Measurements from ENCODE around the gene TBRG4.

TBRG4 gene

GRCh38 chr7:45087301-45088145, 24.0 kb downstream of the TBRG4 start:
- DNase-seq: no peak

GRCh38 chr7:45086331-45087065, 25.0 kb downstream of the TBRG4 start:
- no peak for DNase-seq

- DNase-seq: no peak
These were observed 25.8 kb downstream of the TBRG4 start for GRCh38 chr7:45085619-45086200.

- no peak for DNase-seq
These were observed 26.4 kb downstream of the TBRG4 start for GRCh38 chr7:45084901-45085618.

- DNase-seq: no peak
These were observed 27.2 kb downstream of the TBRG4 start for GRCh38 chr7:45084336-45084735.

GRCh38 chr7:45082831-45083331, 28.6 kb downstream of the TBRG4 start:
- DNase-seq: no peak

GRCh38 chr7:45082031-45082830, 29.3 kb downstream of the TBRG4 start:
- no peak for DNase-seq

GRCh38 chr7:45081670-45081974, 29.9 kb downstream of the TBRG4 start:
- DNase-seq: no peak

- no peak for DNase-seq
These were observed 30.4 kb downstream of the TBRG4 start for GRCh38 chr7:45080958-45081669.

GRCh38 chr7:45080265-45080957, 31.1 kb downstream of the TBRG4 start:
- DNase-seq: no peak

GRCh38 chr7:45078125-45078681, 33.3 kb downstream of the TBRG4 start:
- no peak for DNase-seq

- no peak for DNase-seq
These were observed 33.9 kb downstream of the TBRG4 start for GRCh38 chr7:45077579-45077978.

- DNase-seq: no peak
These were observed 34.6 kb downstream of the TBRG4 start for GRCh38 chr7:45076946-45077345.

- no peak for DNase-seq
These were observed 35.4 kb downstream of the TBRG4 start for GRCh38 chr7:45075871-45076796.

- no peak for DNase-seq
These were observed 36.2 kb downstream of the TBRG4 start for GRCh38 chr7:45075355-45075644.

GRCh38 chr7:45074528-45075354, 36.8 kb downstream of the TBRG4 start:
- no peak for DNase-seq

- DNase-seq: no peak
These were observed 37.5 kb downstream of the TBRG4 start for GRCh38 chr7:45073786-45074527.

All from DMS153 (cell line).